OCI-LY3 (cell line): Measurements from ENCODE around the gene EDEM2.
"Not testable (repeated sequence)": the region's sequence is repeated elsewhere in the genome, so short reads cannot be mapped to it uniquely, and the experiment has no call there.

ENCODE experiments used
- H2AFZ ChIP-seq: fragments of 200-600, 300-600 bp; shearing (Covaris generic); 2 replicates; pipeline ENCODE4 v1.6.0; 2014; ENCODE audit warnings: antibody characterized with exemption, low read depth, low read length
- H3K27ac ChIP-seq: fragments of 200-600, 300-600 bp; sonication (generic); 2 replicates; pipeline ENCODE4 v1.5.1; 2014; ENCODE audit warnings: mild to moderate bottlenecking, low read length, moderate library complexity, mixed read lengths
- H3K27me3 ChIP-seq: fragments of 200-600, 300-600 bp; sonication (generic); 2 replicates; pipeline ENCODE4 v1.6.1; 2014; ENCODE audit warnings: low read depth, low read length, mixed read lengths
- H3K36me3 ChIP-seq: fragments of 200-600, 300-600 bp; sonication (generic); replicated peaks from 2 replicates; pipeline ENCODE3; 2014; ENCODE audit warnings: low read depth, low read length, mixed read lengths
- H3K4me1 ChIP-seq: fragments of 300-600, 200-600 bp; sonication (generic); 2 replicates; pipeline ENCODE4 v1.6.1; 2014; ENCODE audit warnings: low read length, mixed read lengths
- H3K4me2 ChIP-seq: fragments of 200-600, 300-600 bp; sonication (generic); 2 replicates; pipeline ENCODE4 v1.6.1; 2014; ENCODE audit warnings: low read length, mixed read lengths
- H3K4me3 ChIP-seq: fragments of 300-600, 200-600 bp; sonication (generic); 2 replicates; pipeline ENCODE4 v1.5.1; 2014; ENCODE audit warnings: antibody characterized with exemption, mild to moderate bottlenecking, low read length, moderate library complexity
- H3K79me2 ChIP-seq: fragments of 300-600, 200-600 bp; shearing (Covaris generic); 2 replicates; pipeline ENCODE4 v1.6.1; 2014; ENCODE audit warnings: mild to moderate bottlenecking, low read length, mixed read lengths
- H3K9ac ChIP-seq: fragments of 300-600, 200-600 bp; shearing (Covaris generic); 2 replicates; pipeline ENCODE4 v1.6.0; 2014; ENCODE audit warnings: mild to moderate bottlenecking, low read length, moderate library complexity
- H3K9me3 ChIP-seq: fragments of 200-600, 300-600 bp; shearing (Covaris generic); 2 replicates; pipeline ENCODE4 v1.6.1; 2014; ENCODE audit warnings: low read length, mixed read lengths; ENCODE audit not compliant: insufficient read depth
- H4K20me1 ChIP-seq: fragments of 200-600, 300-600 bp; sonication (generic); 2 replicates; pipeline ENCODE4 v1.6.1; 2016; ENCODE audit warnings: low read length, mixed read lengths; ENCODE audit not compliant: insufficient read depth
- CTCF ChIP-seq: fragments of 200-600, 300-600 bp; sonication (generic); IDR thresholded peaks from 2 replicates; pipeline ENCODE4 v1.5.1; 2014; ENCODE audit warnings: antibody characterized with exemption, low read length, low read depth
- EZH2phosphoT487 ChIP-seq: fragments of 200-600 bp; shearing (Covaris generic); IDR thresholded peaks from 2 replicates; pipeline ENCODE4 v1.6.1; 2018; ENCODE audit warnings: antibody characterized with exemption, mixed run types, low read depth

Gene EDEM2

GRCh38 chr20:35087791-35088190, 59.3 kb downstream of the EDEM2 start:
- Histone ChIP-seq H3K4me2 (no peak overlapping the region), H2AFZ (no peak overlapping the region), H4K20me1 (peaks cover 39% of the 10 kb centered on the region)

GRCh38 chr20:35087355-35087754, 59.8 kb downstream of the EDEM2 start:
- Histone ChIP-seq H3K4me2 (no peak overlapping the region), H3K36me3 (peaks cover 13% of the 10 kb centered on the region), H3K79me2 (peaks cover 89% of the 10 kb centered on the region), H3K4me1 (peaks cover 9% of the 10 kb centered on the region), H3K9me3 (no peaks in the 10 kb centered on the region), H3K27ac (no peak overlapping the region), H2AFZ (no peak overlapping the region), H3K4me3 (no peak overlapping the region), H3K9ac (no peak overlapping the region), H3K27me3 (no peaks in the 10 kb centered on the region), H4K20me1 (peaks cover 42% of the 10 kb centered on the region)
- TF ChIP-seq EZH2phosphoT487 = no peak

More at GRCh38 chr20:35087791-35088190, 59.3 kb downstream of the EDEM2 start:
- no peak overlapping the region for H3K4me3 ChIP-seq
- peaks cover 9% of the 10 kb centered on the region for H3K4me1 ChIP-seq
- H3K27ac ChIP-seq = no peak overlapping the region
- H3K9me3 ChIP-seq = no peaks in the 10 kb centered on the region
- H3K9ac ChIP-seq = no peak overlapping the region
- H3K27me3 ChIP-seq = no peaks in the 10 kb centered on the region
- TF ChIP-seq EZH2phosphoT487 = no peak
- H3K36me3 ChIP-seq = peaks cover 13% of the 10 kb centered on the region
- H3K79me2 ChIP-seq = peaks cover 87% of the 10 kb centered on the region

GRCh38 chr20:35085477-35086225, 61.5 kb downstream of the EDEM2 start:
- Histone ChIP-seq H3K9ac (no peak overlapping the region), H4K20me1 (peaks cover 31% of the 10 kb centered on the region), H3K79me2 (peaks cover 89% of the 10 kb centered on the region), H3K4me3 (no peak overlapping the region), H3K4me2 (no peak overlapping the region), H3K9me3 (no peaks in the 10 kb centered on the region), H2AFZ (no peak overlapping the region), H3K4me1 (no peaks in the 10 kb centered on the region; the same call in 1 of the 2 replicates), H3K36me3 (peaks cover 13% of the 10 kb centered on the region), H3K27me3 (no peaks in the 10 kb centered on the region), H3K27ac (no peak overlapping the region)
- TF ChIP-seq EZH2phosphoT487 (no peak), CTCF (no peak)

- H3K9me3 ChIP-seq = no peaks in the 10 kb centered on the region
- no peak overlapping the region for H3K4me3 ChIP-seq
- H3K4me1 ChIP-seq = no peaks in the 10 kb centered on the region; the same call in 1 of the 2 replicates
- H3K27ac ChIP-seq = no peak overlapping the region
- no peak overlapping the region for H3K9ac ChIP-seq
- H2AFZ ChIP-seq = no peak overlapping the region
- peaks cover 31% of the 10 kb centered on the region for H4K20me1 ChIP-seq
- no peak overlapping the region for H3K4me2 ChIP-seq
- TF ChIP-seq EZH2phosphoT487 (no peak), CTCF (no peak)
- peaks cover 89% of the 10 kb centered on the region for H3K79me2 ChIP-seq
- H3K27me3 ChIP-seq = no peaks in the 10 kb centered on the region
- H3K36me3 ChIP-seq = peaks cover 13% of the 10 kb centered on the region
Observed at GRCh38 chr20:35084998-35085397, 62.1 kb downstream of the EDEM2 start.

GRCh38 chr20:35080348-35080642, 66.8 kb downstream of the EDEM2 start:
- H3K9me3 ChIP-seq, H3K4me1 ChIP-seq, H2AFZ ChIP-seq, H3K9ac ChIP-seq, H3K4me3 ChIP-seq, H3K27ac ChIP-seq, H3K4me2 ChIP-seq, H3K27me3 ChIP-seq: not testable (repeated sequence)
- Histone ChIP-seq H3K36me3 (peaks cover 19% of the 10 kb centered on the region), H4K20me1 (peaks cover 32% of the 10 kb centered on the region), H3K79me2 (peaks cover 61% of the 10 kb centered on the region)
